Stimulated activated CD4-positive, alpha-beta T cell treated with anti-CD3 and anti-CD28 coated beads, TNF-alpha, amount 100 ng/mL, for 4 hours (primary cell): ENCODE measurements around the gene LRFN2.

Experiments
- DNase-seq, 3 experiments: peaks; one replicate each; pipeline ENCODE4 v3.0.0-alpha.2; 2020; ENCODE audit warnings: low read depth in 3 of 3

Gene LRFN2

GRCh38 chr6:40543776-40544175 is 43.4 kb downstream of the LRFN2 start:
- DNase-seq: no peak

DNA sequence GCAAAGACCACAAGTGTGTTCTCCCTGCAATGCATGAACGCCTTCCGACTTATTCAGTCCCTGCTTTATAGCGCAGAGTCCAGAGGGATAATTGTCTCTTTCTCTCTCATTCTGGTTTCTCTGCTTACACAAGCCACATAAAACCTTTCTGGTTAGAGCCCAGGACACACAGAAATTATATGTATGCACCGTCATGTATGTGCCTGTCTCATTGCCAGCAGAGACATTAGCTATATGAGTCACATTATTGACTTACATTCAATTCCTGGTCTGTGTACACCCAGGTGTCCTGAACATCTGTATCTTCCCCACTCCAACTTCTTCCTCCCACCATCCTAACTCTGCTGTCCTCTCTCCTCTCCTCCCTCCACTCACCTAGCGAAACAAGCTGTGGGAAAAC is 44.0 kb downstream of the LRFN2 start:
- DNase-seq: no peak

GRCh38 chr6:40542175-40542764 is 44.9 kb downstream of the LRFN2 start:
- no peak for DNase-seq

- DNase-seq: no peak
These were observed 45.5 kb downstream of the LRFN2 start for GRCh38 chr6:40541556-40542174.

DNA sequence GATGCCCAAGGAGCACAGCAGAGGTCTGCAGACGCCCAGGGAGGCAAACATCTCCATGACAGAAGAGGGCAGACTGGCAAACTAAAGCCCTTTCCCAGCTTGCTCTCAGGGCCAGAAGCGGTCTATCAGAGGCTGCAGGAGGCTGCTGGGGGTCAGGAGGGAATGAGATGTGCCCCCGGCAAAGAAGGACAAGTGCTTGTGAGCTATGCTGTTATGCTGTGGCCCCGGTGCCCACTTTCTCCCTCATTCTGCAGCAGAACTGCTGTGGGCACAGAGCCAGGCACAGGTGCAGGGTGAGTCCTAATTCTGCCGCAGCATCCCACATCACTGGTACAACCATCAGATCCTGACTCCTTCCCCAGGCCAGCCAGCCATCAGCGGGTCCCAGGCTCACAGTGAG is 46.4 kb downstream of the LRFN2 start:
- DNase-seq: no peak

- no peak for DNase-seq
These were observed 47.3 kb downstream of the LRFN2 start for GRCh38 chr6:40539853-40540252.

GRCh38 chr6:40538556-40538955 is 48.6 kb downstream of the LRFN2 start:
- no peak for DNase-seq

- DNase-seq: no peak
These were observed 49.7 kb downstream of the LRFN2 start for GRCh38 chr6:40537446-40537845.

DNA sequence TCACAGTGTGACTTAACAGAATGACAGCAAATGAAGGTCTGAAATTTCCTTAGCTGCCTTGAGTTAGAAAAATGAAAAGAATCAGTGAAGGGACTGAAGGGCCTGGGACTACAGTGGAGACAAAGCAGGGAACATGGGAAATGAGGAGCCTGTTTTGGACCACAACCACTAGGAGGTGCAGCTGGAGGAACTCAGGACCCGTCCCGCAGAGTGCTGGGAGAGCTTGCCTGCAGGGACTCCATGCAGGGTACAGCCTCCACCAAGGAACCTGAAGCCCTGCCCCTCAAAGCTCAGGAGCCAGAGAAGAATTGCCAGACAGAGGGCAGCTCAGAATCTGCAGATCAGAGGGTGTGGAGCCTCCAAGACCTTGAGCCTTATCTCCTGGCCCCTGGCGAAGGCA is 50.7 kb downstream of the LRFN2 start:
- no peak for DNase-seq

- no peak for DNase-seq
These were observed 51.3 kb downstream of the LRFN2 start for GRCh38 chr6:40535819-40536380.

GRCh38 chr6:40535110-40535818 is 51.9 kb downstream of the LRFN2 start:
- DNase-seq: no peak

DNA sequence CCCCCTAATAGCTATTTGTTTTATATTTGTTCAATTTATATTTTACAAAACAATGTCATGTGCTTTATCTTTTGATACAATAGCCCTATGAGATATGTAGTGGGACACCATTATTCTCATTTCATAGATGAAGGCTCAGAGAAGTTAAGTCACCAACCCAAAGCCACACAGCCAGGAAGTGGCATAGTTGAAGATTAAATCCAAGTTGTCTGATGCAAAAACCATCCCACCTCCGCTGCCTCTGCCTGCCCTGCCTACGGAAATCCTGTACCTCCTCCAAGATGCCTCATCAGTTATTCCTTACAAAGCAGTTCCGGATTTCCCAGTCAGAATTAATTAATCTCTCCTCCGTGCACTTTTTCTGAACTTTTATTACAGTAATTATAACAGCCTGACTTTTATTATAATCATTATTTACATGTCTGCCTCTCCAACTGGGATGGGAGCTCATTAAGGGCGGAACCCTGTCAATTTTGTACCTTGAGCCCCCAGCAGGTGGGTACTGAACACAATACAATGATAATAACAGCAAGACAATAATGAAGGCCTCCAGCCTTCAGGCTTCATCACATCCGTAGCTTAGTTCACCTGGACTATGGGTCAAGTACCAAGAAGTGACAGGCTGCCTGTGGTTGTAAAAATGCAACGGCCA is 54.7 kb downstream of the LRFN2 start:
- DNase-seq: no peak

- no peak for DNase-seq
These were observed 57.2 kb downstream of the LRFN2 start for GRCh38 chr6:40529919-40530318.

DNA sequence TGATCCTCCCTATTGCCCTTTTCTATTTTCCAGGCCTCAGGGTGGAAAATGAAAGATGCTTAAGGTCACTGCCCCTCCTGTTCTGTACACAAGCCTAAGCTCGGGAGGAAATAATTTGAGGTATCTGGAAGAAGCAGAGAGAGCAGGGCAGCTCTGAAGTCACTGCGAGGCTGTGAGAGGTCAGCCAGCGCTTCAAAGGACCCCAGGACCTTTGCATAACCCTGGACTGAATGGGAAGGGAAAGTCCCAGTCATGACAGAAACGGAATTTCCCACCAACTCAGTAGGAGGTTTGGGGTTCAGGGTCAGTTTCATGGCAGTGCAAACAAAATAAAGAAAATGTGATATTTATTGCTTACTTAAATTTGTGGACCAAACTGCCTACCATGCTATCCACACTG is 58.1 kb downstream of the LRFN2 start:
- no peak for DNase-seq

GRCh38 chr6:40528051-40528450 is 59.1 kb downstream of the LRFN2 start:
- no peak for DNase-seq

- no peak for DNase-seq
These were observed 61.1 kb downstream of the LRFN2 start for GRCh38 chr6:40526036-40526435.

GRCh38 chr6:40524797-40525585 is 62.2 kb downstream of the LRFN2 start:
- DNase-seq: no peak

- DNase-seq: no peak
These were observed 63.5 kb downstream of the LRFN2 start for GRCh38 chr6:40523505-40524172.

- no peak for DNase-seq
These were observed 65.7 kb downstream of the LRFN2 start for GRCh38 chr6:40521496-40521895.

- DNase-seq: no peak
These were observed 66.5 kb downstream of the LRFN2 start for GRCh38 chr6:40520678-40521077.

- no peak for DNase-seq
These were observed 67.1 kb downstream of the LRFN2 start for GRCh38 chr6:40520084-40520483.
